Heart left ventricle (tissue), 13 donors: Measurements from ENCODE around the gene PTPRD.

Experiments used
- POLR2A ChIP-seq, 2 donors: fragments of 450-650 bp; IDR thresholded peaks; one replicate each; pipeline ENCODE4 v1.6.1; 2017; ENCODE audit warnings: antibody characterized with exemption in 2 of 2, mild to moderate bottlenecking in 2 of 2, moderate library complexity in 2 of 2
- TF ChIP-seq, protein P1 (sequence below), 12 donors: fragments of 200-600 bp; sonication (generic) in 4 of 12; IDR thresholded peaks; one replicate each; pipeline versions ENCODE4 v1.5.0 to v1.8.0; 2018 to 2022; ENCODE audit warnings: antibody characterized with exemption in 12 of 12, mild to moderate bottlenecking in 5 of 12
- donor health status: ischemic (EF 13 %, LVEDD 7.1; RV severe dilation, severe dysfunction).
- donor health status: DM: no; HTN: yes; CAD: no.
- donor health status: DM: no; HTN: no; CAD: no.
- donor health status: ischemic (EF 25% LVEDD 6.9; RV normal size, moderate dysfunction).
- donor health status: ischemic (EF 25% LVEDD 5.7; RV mildly dilated, moderate dysfunction).
- donor health status: ischemic (EF 35%, LVEDD 5.7; RV mildly dilated, moderate dysfunction).
- donor health status: nonischemic (EF 11% LVEDD 7.7; RV severe dilation, severe dysfunction).
- donor health status: DM: yes; HTN: yes; CAD: no.
- donor health status: PGD.
- donor health status: ischemic (EF 29% LVEDD 5.4; RV normal size, mild dysfunction).
- donor health status: nonischemic (EF 23%, LVEDD 6.1; RV moderate dilation, normal function).

GRCh38 chr9:8844549-8844948 is 1768.3 kb downstream of the PTPRD start:
- TF ChIP-seq, protein P1, sequence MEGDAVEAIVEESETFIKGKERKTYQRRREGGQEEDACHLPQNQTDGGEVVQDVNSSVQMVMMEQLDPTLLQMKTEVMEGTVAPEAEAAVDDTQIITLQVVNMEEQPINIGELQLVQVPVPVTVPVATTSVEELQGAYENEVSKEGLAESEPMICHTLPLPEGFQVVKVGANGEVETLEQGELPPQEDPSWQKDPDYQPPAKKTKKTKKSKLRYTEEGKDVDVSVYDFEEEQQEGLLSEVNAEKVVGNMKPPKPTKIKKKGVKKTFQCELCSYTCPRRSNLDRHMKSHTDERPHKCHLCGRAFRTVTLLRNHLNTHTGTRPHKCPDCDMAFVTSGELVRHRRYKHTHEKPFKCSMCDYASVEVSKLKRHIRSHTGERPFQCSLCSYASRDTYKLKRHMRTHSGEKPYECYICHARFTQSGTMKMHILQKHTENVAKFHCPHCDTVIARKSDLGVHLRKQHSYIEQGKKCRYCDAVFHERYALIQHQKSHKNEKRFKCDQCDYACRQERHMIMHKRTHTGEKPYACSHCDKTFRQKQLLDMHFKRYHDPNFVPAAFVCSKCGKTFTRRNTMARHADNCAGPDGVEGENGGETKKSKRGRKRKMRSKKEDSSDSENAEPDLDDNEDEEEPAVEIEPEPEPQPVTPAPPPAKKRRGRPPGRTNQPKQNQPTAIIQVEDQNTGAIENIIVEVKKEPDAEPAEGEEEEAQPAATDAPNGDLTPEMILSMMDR (IDR thresholded peaks at IDR 0.05) = no peak
- no peak for TF ChIP-seq POLR2A (IDR thresholded peaks at IDR 0.05)
